ENCODE results near the gene UNC119B. TPM values are rescaled to one million over a fixed set of nuclear protein-coding genes. Genes with fewer than 3 reads are reported as not detected.

UNC119B gene
- polyA plus RNA-seq, 1 of the 3 experiments (the other 2 are of a cell fraction): 23.6 TPM

DNA sequence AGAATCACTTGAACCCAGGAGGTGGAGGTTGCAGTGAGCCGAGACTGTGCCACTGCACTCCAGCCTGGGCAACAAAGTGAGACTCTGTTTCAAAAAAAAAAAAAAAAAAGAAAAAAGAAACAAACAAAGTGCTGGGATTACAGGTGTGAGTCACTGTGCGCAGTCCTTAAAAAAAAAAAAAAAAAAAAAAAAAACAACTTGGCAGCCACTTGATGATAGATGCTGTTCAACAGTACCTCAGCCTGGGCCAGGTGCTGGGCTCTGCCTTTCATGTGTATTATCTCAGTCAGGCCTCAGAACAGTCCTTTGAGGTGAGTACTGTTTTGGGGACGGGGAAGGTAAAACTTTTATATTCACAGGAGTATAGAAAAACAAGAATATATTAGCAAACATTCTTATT is 24.9 kb downstream of the UNC119B start (continued):
- TF ChIP-seq, protein P1, sequence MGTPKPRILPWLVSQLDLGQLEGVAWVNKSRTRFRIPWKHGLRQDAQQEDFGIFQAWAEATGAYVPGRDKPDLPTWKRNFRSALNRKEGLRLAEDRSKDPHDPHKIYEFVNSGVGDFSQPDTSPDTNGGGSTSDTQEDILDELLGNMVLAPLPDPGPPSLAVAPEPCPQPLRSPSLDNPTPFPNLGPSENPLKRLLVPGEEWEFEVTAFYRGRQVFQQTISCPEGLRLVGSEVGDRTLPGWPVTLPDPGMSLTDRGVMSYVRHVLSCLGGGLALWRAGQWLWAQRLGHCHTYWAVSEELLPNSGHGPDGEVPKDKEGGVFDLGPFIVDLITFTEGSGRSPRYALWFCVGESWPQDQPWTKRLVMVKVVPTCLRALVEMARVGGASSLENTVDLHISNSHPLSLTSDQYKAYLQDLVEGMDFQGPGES (IDR thresholded peaks at IDR 0.05; ENCODE audit: low read depth, low read length): no peak
- no peak for TF ChIP-seq MEF2A (IDR thresholded peaks at IDR 0.05; ENCODE audit: borderline replicate concordance, low read depth)
- no peak for TF ChIP-seq RFX5 (IDR thresholded peaks at IDR 0.05; ENCODE audit: low read length)
- no peak for TF ChIP-seq RCOR1 (IDR thresholded peaks at IDR 0.05; ENCODE audit: low read length)
- no peak for TF ChIP-seq MXI1 (IDR thresholded peaks at IDR 0.05; ENCODE audit: low read depth, low read length)

- no peaks in the 10 kb centered on the region for H3F3A ChIP-seq (replicated peaks; ENCODE audit: insufficient read depth)
- ChIA-PET POLR2A (no interaction called here), CTCF (interaction anchor here (1.1 kb wide), 1 partner anchor 44 kb away, joined by 3 read pairs; no protein-coding TSS in a partner anchor)
- H3K27ac ChIP-seq (ENCODE audit: low read depth in 2 of 2, low read length in 1 of 2): no peak overlapping the region
- no peaks in the 10 kb centered on the region for H3K79me2 ChIP-seq (ENCODE audit: insufficient read depth)
- H3K36me3 ChIP-seq (replicated peaks in 1 of 2; ENCODE audit: control insufficient read depth in 1 of 2, insufficient read depth in 2 of 2, low read length in 1 of 2): no peaks in the 10 kb centered on the region
- WGBS (ENCODE audit: low lambda C conversion rate): 92% methylated on average over 32 of the region's 38 CpGs
- no peak overlapping the region for H3K4me2 ChIP-seq
- no peak overlapping the region for H3K4me3 ChIP-seq (ENCODE audit: low read depth in 2 of 2, low read length in 1 of 2)
- TF ChIP-seq REST (IDR thresholded peaks at IDR 0.05; ENCODE audit: low read depth, low read length) (no peak), TEAD4 (IDR thresholded peaks at IDR 0.05; ENCODE audit: borderline replicate concordance, insufficient read depth) (no peak)
- H4K20me1 ChIP-seq (ENCODE audit: insufficient read depth): no peaks in the 10 kb centered on the region
- no peaks in the 10 kb centered on the region for H3K9me2 ChIP-seq
- no peaks in the 10 kb centered on the region for H3K27me3 ChIP-seq (ENCODE audit: insufficient read depth)
- no peaks in the 10 kb centered on the region for H3K4me1 ChIP-seq (ENCODE audit: control insufficient read depth in 1 of 2, insufficient read depth in 2 of 2, low read depth in 1 of 2, low read length in 1 of 2)
- no peaks in the 10 kb centered on the region for H3K9me3 ChIP-seq
- no peak overlapping the region for H3K9ac ChIP-seq
- DNase-seq: no peak
- no peak overlapping the region for H2AFZ ChIP-seq (ENCODE audit: low read depth)
Observed at GRCh38 chr12:120736404-120737331, 26.4 kb downstream of the UNC119B start.
